ENCODE data around the gene CRIP2. TPM values are rescaled to one million over a fixed set of nuclear protein-coding genes. Genes with fewer than 3 reads are reported as not detected.

The CRIP2 gene
- total RNA-seq, 1 donor from 2014 or later = 247 TPM

DNA sequence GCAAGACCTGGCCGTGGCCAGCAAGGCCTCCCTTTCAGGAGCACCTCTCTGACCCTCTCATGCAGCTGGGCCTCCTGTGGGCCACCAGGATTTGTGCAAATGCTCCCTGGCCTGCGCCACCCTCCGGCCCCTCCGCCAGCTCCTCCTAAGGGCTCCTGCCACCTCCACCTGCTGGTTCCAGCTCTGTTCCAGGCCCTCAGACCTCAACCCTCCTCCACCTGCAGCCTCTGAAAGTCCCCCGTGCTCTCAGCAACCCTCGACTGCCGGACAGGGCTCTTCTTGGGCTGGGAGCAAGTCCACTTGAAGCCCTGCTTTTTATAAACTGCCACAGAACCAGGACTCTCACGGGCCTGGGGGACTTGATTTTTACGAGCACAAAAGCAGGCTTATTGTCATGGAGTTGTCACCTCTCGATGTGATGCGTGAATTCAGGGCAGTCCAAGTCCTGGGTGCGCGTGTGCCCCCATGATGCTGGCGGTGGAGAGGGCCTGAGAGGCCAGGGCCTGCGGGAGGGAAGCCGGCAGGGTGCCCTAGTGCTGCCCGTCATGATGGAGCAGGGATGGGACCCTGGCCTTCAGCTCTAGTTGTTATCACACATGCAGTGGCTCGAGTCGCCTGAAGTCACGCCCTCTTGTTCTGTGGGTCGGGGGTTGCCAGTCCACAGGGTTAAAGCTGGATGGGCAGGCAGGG, 25.6 kb downstream of the CRIP2 start:
- TF ChIP-seq, protein P1, sequence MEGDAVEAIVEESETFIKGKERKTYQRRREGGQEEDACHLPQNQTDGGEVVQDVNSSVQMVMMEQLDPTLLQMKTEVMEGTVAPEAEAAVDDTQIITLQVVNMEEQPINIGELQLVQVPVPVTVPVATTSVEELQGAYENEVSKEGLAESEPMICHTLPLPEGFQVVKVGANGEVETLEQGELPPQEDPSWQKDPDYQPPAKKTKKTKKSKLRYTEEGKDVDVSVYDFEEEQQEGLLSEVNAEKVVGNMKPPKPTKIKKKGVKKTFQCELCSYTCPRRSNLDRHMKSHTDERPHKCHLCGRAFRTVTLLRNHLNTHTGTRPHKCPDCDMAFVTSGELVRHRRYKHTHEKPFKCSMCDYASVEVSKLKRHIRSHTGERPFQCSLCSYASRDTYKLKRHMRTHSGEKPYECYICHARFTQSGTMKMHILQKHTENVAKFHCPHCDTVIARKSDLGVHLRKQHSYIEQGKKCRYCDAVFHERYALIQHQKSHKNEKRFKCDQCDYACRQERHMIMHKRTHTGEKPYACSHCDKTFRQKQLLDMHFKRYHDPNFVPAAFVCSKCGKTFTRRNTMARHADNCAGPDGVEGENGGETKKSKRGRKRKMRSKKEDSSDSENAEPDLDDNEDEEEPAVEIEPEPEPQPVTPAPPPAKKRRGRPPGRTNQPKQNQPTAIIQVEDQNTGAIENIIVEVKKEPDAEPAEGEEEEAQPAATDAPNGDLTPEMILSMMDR (IDR thresholded peaks at IDR 0.05) = no peak
- peak overlapping the region; percentile 70 for H3K27ac Mint-ChIP-seq (ENCODE audit: unreplicated experiment)
- no peaks in the 10 kb centered on the region for H3K36me3 Mint-ChIP-seq (ENCODE audit: low read depth)
- H3K4me3 Mint-ChIP-seq (ENCODE audit: unreplicated experiment) = no peak overlapping the region
- no peaks in the 10 kb centered on the region for H3K9me3 Mint-ChIP-seq (ENCODE audit: low read depth)
- no peaks in the 10 kb centered on the region for H3K4me1 Mint-ChIP-seq (ENCODE audit: low read depth)
- no peaks in the 10 kb centered on the region for H3K27me3 Mint-ChIP-seq (ENCODE audit: low read depth)
- DNase-seq (ENCODE audit: low spot score) = peak; percentile 83

DNA sequence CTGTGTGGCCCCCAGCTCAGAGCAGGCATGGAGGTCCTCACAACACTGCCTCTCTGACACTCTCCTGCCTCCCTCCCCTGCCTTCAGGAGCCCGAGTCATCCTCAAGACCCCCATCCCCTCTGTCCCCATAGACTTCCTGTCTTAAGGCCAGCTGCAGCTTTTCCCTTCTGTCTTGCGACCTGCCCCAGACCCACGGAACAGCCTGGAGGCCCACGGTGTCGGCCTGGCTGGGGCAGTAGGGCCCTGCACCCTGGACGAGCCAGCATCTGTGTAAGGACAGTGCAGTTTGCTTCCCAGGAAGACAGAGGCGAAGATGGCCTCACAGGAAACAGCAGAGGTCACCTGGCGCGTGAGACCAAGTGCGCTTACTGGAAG, 26.1 kb downstream of the CRIP2 start:
- H3K27ac Mint-ChIP-seq (ENCODE audit: unreplicated experiment) = no peak overlapping the region
- H3K9me3 Mint-ChIP-seq (ENCODE audit: low read depth) = no peaks in the 10 kb centered on the region
- H3K27me3 Mint-ChIP-seq (ENCODE audit: low read depth) = no peaks in the 10 kb centered on the region
- no peaks in the 10 kb centered on the region for H3K4me1 Mint-ChIP-seq (ENCODE audit: low read depth)
- no peak overlapping the region for H3K4me3 Mint-ChIP-seq (ENCODE audit: unreplicated experiment)
- no peaks in the 10 kb centered on the region for H3K36me3 Mint-ChIP-seq (ENCODE audit: low read depth)
- peak; percentile 55 for DNase-seq (ENCODE audit: low spot score)
- TF ChIP-seq, protein P1 (IDR thresholded peaks at IDR 0.05) = no peak

DNA sequence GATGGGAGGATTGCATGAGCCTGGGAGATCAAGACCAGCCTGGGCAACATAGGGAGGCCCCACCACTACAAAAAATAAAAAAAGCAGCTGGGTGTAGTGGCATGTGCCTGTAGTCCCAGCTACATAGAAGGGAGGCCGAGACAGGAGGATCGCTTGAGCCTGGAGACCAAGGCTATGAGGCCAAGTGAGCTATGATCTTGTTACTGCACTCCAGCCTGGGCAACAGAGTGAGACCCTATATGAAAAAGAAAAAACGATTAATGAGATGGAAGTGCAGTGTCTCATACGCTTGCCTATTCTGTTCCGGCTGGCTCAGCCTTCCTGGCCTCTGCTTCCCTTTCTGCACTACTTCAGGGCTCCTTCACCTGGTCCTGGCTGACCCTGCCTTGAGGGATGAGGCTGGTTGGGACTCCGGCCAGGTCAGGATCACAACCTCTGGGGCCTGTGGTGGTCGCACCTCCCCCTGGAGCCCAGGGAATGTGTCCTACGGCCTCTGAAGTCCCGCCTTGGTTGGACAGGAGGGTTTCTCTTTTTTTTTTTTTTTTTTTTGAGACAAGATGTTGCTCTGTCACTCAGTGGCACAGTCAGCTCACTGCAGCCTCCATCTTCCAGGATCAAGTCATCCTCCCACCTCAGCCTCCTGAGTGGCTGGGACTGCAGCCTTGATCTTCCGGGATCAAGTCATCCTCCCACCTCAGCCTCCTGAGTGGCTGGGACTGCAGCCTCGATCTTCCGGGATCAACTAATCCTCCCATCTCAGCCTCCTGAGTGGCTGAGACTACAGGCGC, 27.1 kb downstream of the CRIP2 start:
- TF ChIP-seq, protein P1 (IDR thresholded peaks at IDR 0.05) = no peak
- Mint-ChIP-seq H3K9me3 (ENCODE audit: low read depth) (no peaks in the 10 kb centered on the region), H3K4me3 (ENCODE audit: unreplicated experiment) (no peak overlapping the region), H3K27me3 (ENCODE audit: low read depth) (no peaks in the 10 kb centered on the region), H3K4me1 (ENCODE audit: low read depth) (no peaks in the 10 kb centered on the region), H3K27ac (ENCODE audit: unreplicated experiment) (no peak overlapping the region), H3K36me3 (ENCODE audit: low read depth) (no peaks in the 10 kb centered on the region)
- peak; percentile 55 for DNase-seq (ENCODE audit: low spot score)

DNA sequence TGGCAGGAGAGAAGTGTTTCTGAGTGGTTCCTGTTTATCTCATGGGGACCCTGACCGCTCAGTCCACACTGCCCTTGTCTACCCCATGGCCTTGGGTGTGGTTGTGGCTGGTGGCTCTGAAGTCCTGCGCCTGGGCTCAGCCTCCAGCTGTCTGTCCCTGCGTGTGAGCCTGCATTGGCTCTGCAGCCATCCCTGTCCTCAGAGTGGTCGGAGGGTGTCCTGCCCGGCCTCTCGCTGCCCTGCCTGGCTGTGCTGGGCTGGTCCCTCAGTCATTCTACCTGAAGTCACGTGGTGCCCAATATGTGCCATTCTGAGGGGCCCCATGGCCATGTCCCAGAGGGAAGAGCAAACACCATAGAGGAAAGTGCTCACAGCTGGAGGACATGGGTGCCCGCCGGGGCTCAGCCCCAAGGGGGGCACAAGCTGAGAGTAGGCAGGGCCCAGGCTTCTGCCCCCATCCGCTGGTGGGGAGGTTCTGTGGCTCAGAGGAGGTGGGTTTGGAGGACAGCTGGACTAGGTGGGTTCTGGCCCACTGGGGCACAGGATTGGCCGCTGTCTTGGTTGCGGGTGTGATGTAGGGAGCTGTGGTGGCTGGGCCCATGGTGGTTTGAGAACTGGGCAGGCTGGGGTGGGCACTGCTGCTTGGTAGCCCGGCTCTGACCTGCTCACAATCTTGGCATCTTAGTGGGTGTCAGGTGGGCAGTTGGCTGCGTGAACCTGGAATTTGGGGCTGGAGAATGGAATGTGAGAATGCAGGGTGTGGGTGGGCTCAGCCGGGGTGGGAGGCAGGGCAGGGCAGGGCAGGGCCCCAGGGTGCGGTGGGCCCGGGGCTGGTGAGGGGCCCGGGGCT, 28.1 kb downstream of the CRIP2 start:
- peak; percentile 77 for DNase-seq (ENCODE audit: low spot score)
- Mint-ChIP-seq H3K36me3 (ENCODE audit: low read depth) (no peaks in the 10 kb centered on the region), H3K9me3 (ENCODE audit: low read depth) (no peaks in the 10 kb centered on the region), H3K27ac (ENCODE audit: unreplicated experiment) (no peak overlapping the region), H3K4me1 (ENCODE audit: low read depth) (no peaks in the 10 kb centered on the region), H3K27me3 (ENCODE audit: low read depth) (peaks cover 2% of the 10 kb centered on the region), H3K4me3 (ENCODE audit: unreplicated experiment) (no peak overlapping the region)
- TF ChIP-seq, protein P1 (IDR thresholded peaks at IDR 0.05) = no peak

DNA sequence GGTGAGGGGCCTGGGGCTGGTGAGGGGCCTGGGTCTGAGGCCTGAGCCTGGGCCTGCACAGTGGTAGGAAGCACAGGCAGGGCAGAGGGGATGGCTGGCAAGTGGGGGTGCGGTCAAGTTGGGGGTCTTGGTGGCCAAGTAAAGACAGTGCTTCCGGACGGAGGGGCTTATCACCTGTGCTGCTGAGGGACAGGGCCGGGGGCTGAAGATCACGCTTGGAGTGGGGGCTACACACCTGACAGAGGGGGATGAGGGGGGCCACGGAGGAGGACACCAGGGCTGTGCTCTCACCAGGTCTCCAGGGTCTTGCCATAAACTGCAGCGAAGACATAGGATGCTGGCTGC, 28.6 kb downstream of the CRIP2 start:
- Mint-ChIP-seq H3K4me1 (ENCODE audit: low read depth) (no peaks in the 10 kb centered on the region), H3K9me3 (ENCODE audit: low read depth) (no peaks in the 10 kb centered on the region), H3K36me3 (ENCODE audit: low read depth) (no peaks in the 10 kb centered on the region), H3K27ac (ENCODE audit: unreplicated experiment) (no peak overlapping the region), H3K4me3 (ENCODE audit: unreplicated experiment) (no peak overlapping the region), H3K27me3 (ENCODE audit: low read depth) (peaks cover 6% of the 10 kb centered on the region)
- TF ChIP-seq, protein P1 (IDR thresholded peaks at IDR 0.05) = no peak
- DNase-seq (ENCODE audit: low spot score) = peak; percentile 85

Data from chondrocyte (in vitro differentiated cells).